IMR-90 (cell line): ENCODE data around the gene NHLH2. TPM values are rescaled to one million over a fixed set of nuclear protein-coding genes. Genes with fewer than 3 reads are reported as not detected.

ENCODE experiments used
- ATAC-seq: fragments of 200-7000 bp; cut with Tn5 transposase; 2 replicates; pipeline ENCODE4 v1.9.1; 2020; ENCODE audit warnings: low read depth, mild to moderate bottlenecking, moderate library complexity
- BruUV-seq: library from RNA; stranded (reverse); fragments of 400-500 nt; replicated peaks from 2 replicates; lab custom pipeline; 2021; lab: Mats Ljungman, UMichigan
- CTCF ChIA-PET: fragments of 300-600 bp; formaldehyde crosslinking; extraction: SDS; loops from one replicate; lab custom pipeline; 2021; ENCODE audit warnings: antibody characterized with exemption; lab: Yijun Ruan, JAX
- POLR2A ChIA-PET: fragments of 300-600 bp; sonication (Branson Sonifier 250); formaldehyde crosslinking; loops from one replicate; lab custom pipeline; 2022; ENCODE audit warnings: antibody characterized with exemption; ENCODE audit not compliant: unreplicated experiment; lab: Charles Lee
- DNase-seq: peaks from one replicate; pipeline ENCODE4 v3.0.0; 2013
- H2AFZ ChIP-seq: replicated peaks from 2 replicates; pipeline ENCODE3; 2013; ENCODE audit warnings: low read length, mild to moderate bottlenecking; ENCODE audit not compliant: poor library complexity
- H2AK5ac ChIP-seq: 2 replicates; pipeline ENCODE4 v1.6.1; 2013; ENCODE audit warnings: low read depth, low read length, inconsistent platforms
- H2AK9ac ChIP-seq: replicated peaks from 2 replicates; pipeline ENCODE3; 2013; ENCODE audit warnings: mild to moderate bottlenecking, low read depth, low read length, moderate library complexity; ENCODE audit not compliant: poor library complexity
- H2BK120ac ChIP-seq: 2 replicates; pipeline ENCODE4 v1.6.1; 2013; ENCODE audit warnings: low read depth, low read length, inconsistent platforms
- H2BK15ac ChIP-seq: 3 replicates; pipeline ENCODE4 v1.6.1; 2013; ENCODE audit warnings: low read depth, low read length, inconsistent platforms
- H2BK20ac ChIP-seq: 2 replicates; pipeline ENCODE4 v1.6.1; 2013; ENCODE audit warnings: low read depth, mild to moderate bottlenecking, inconsistent platforms, low read length, moderate library complexity
- H2BK5ac ChIP-seq: 2 replicates; pipeline ENCODE4 v1.6.1; 2013; ENCODE audit warnings: mild to moderate bottlenecking, low read depth, low read length, inconsistent platforms; ENCODE audit not compliant: poor library complexity, severe bottlenecking
- H3K14ac ChIP-seq: replicated peaks from 2 replicates; pipeline ENCODE4 v1.6.1; 2013; ENCODE audit warnings: low read depth, low read length, inconsistent platforms
- H3K18ac ChIP-seq: 2 replicates; pipeline ENCODE4 v1.6.1; 2013; ENCODE audit warnings: low read depth, low read length, control low read depth
- H3K23ac ChIP-seq: 2 replicates; pipeline ENCODE4 v1.6.1; 2013; ENCODE audit warnings: low read depth, low read length, inconsistent platforms
- H3K27ac ChIP-seq: 2 replicates; pipeline ENCODE4 v1.5.1; 2013; ENCODE audit warnings: mild to moderate bottlenecking, control low read depth, low read length; ENCODE audit not compliant: insufficient read depth
- H3K27me3 ChIP-seq: 2 replicates; pipeline ENCODE4 v1.6.1; 2013; ENCODE audit warnings: low read length; ENCODE audit not compliant: control insufficient read depth, insufficient read depth
- H3K36me3 ChIP-seq: 2 replicates; pipeline ENCODE4 v1.6.1; 2013; ENCODE audit warnings: low read length, mixed read lengths; ENCODE audit not compliant: control insufficient read depth, insufficient read depth
- H3K4ac ChIP-seq: 2 replicates; pipeline ENCODE4 v1.6.1; 2013; ENCODE audit warnings: low read depth, low read length, inconsistent platforms
- H3K4me1 ChIP-seq: 2 replicates; pipeline ENCODE4 v1.6.1; 2013; ENCODE audit warnings: low read length, mixed read lengths; ENCODE audit not compliant: control insufficient read depth, insufficient read depth
- H3K4me2 ChIP-seq: 2 replicates; pipeline ENCODE4 v1.6.1; 2013; ENCODE audit warnings: low read depth, mild to moderate bottlenecking, control low read depth, low read length, moderate library complexity
- H3K4me3 ChIP-seq: 2 replicates; pipeline ENCODE4 v1.5.1; 2013; ENCODE audit warnings: low read depth, mild to moderate bottlenecking, control low read depth, low read length, moderate library complexity; ENCODE audit not compliant: insufficient read depth
- H3K56ac ChIP-seq: 2 replicates; pipeline ENCODE4 v1.6.1; 2013; ENCODE audit warnings: low read length, inconsistent platforms; ENCODE audit not compliant: insufficient read depth; ENCODE audit errors: extremely low read depth
- H3K79me1 ChIP-seq, 2 experiments: 2 replicates each; pipeline ENCODE4 v1.6.1; 2013; ENCODE audit warnings: low read length in 2 of 2, inconsistent platforms in 1 of 2, low read depth in 1 of 2
- H3K9ac ChIP-seq: 2 replicates; pipeline ENCODE4 v1.6.1; 2013; ENCODE audit warnings: low read depth, low read length, control low read depth
- H3K9me1 ChIP-seq: 2 replicates; pipeline ENCODE4 v1.6.1; 2013; ENCODE audit warnings: low read length, inconsistent platforms; ENCODE audit not compliant: insufficient read depth
- H3K9me3 ChIP-seq: 2 replicates; pipeline ENCODE4 v1.6.1; 2013; ENCODE audit warnings: low read length; ENCODE audit not compliant: control insufficient read depth, insufficient read depth
- H4K20me1 ChIP-seq: 2 replicates; pipeline ENCODE4 v1.6.1; 2013; ENCODE audit warnings: low read length, inconsistent platforms; ENCODE audit not compliant: insufficient read depth
- H4K5ac ChIP-seq: 2 replicates; pipeline ENCODE4 v1.6.1; 2013; ENCODE audit warnings: mild to moderate bottlenecking, low read depth, low read length, control low read depth
- H4K8ac ChIP-seq, 2 experiments: 2 replicates each; pipeline ENCODE4 v1.6.1; 2013; ENCODE audit warnings: low read depth in 2 of 2, low read length in 2 of 2, control low read depth in 1 of 2, inconsistent platforms in 1 of 2
- H4K91ac ChIP-seq: 2 replicates; pipeline ENCODE4 v1.6.1; 2013; ENCODE audit warnings: low read depth, low read length, inconsistent platforms; ENCODE audit not compliant: insufficient read depth
- NFE2L2 ChIP-seq: fragments of 150-350 bp; IDR thresholded peaks from 2 replicates; pipeline ENCODE4 v1.6.1; 2016; ENCODE audit warnings: low read depth, mild to moderate bottlenecking, low read length
- RFX5 ChIP-seq: IDR thresholded peaks from 2 replicates; pipeline ENCODE4 v1.8.0; 2012; ENCODE audit warnings: low read depth, mild to moderate bottlenecking, low read length, moderate library complexity
- WGBS, 2 experiments: methylation state at CpG; one replicate each; pipeline versions ENCODE4 v1.1.5 to v1.1.7; 2013; ENCODE audit warnings: missing lambda C conversion rate in 2 of 2; ENCODE audit not compliant: insufficient read length in 1 of 2; ENCODE audit errors: extremely low coverage in 2 of 2; 5-methylcytosine and 5-hydroxymethylcytosine counted together
- dilution Hi-C: fragments of 300-500 bp; cut with HindIII; formaldehyde crosslinking; loops from one replicate; pipeline ENCODE4 v1.14.3; 2018; ENCODE audit warnings: low sequenced_read_pairs; ENCODE audit not compliant: unreplicated experiment
- in situ Hi-C: fragments of 300-500 bp; cut with MboI; formaldehyde crosslinking; loops from 3 replicates; pipeline ENCODE4 v1.14.3; 2019; ENCODE audit warnings: low sequenced_read_pairs, inconsistent platforms, mixed read lengths
- intact Hi-C: fragments of 100-400 bp; cut with micrococcal nuclease; formaldehyde crosslinking; loops from 2 replicates; pipeline ENCODE4 v1.10.0; 2022
- polyA plus RNA-seq, 3 experiments: library from polyadenylated mRNA; depleted of rRNA; stranded (reverse); fragments of >200 nt; gene quantifications; 2 replicates each; pipeline ENCODE4 v1.2.3, GENCODE V29; 2012; ENCODE audit warnings: low replicate concordance in 1 of 3
- total RNA-seq: library from RNA; depleted of rRNA; stranded (reverse); fragments of >200 nt; gene quantifications from 2 replicates; pipeline ENCODE4 v1.2.3, GENCODE V29; 2012

Gene NHLH2
- total and polyA plus RNA-seq, 2 of the 4 experiments (the other 2 are of a cell fraction) = not detected

- Histone ChIP-seq H2BK120ac (no peak overlapping the region), H3K4me3 (no peak overlapping the region), H4K5ac (no peak overlapping the region), H3K9me3 (no peaks in the 10 kb centered on the region), H3K18ac (no peak overlapping the region), H4K8ac (no peak overlapping the region), H3K9me1 (no peaks in the 10 kb centered on the region), H4K91ac (no peak overlapping the region), H3K4me2 (no peak overlapping the region), H3K79me1 (no peaks in the 10 kb centered on the region), H2AK9ac (no peak overlapping the region), H3K56ac (no peak overlapping the region), H3K36me3 (no peaks in the 10 kb centered on the region), H3K4me1 (no peaks in the 10 kb centered on the region), H2BK5ac (no peak overlapping the region), H2BK20ac (no peak overlapping the region), H2AFZ (no peak overlapping the region), H4K20me1 (no peaks in the 10 kb centered on the region), H3K14ac (no peak overlapping the region), H3K27ac (no peak overlapping the region), H3K4ac (no peak overlapping the region), H3K27me3 (peaks cover 10% of the 10 kb centered on the region), H3K9ac (no peak overlapping the region), H3K23ac (no peak overlapping the region), H2AK5ac (no peak overlapping the region), H2BK15ac (no peak overlapping the region)
- WGBS, 2 experiments = no CpG with 5 or more reads among the region's 6 CpGs
- no peak for DNase-seq
- TF ChIP-seq NFE2L2 = no peak
- TF ChIP-seq RFX5 = no peak
- in situ Hi-C loops (no loop called here), dilution Hi-C loops (no loop called here), intact Hi-C loops (no loop called here)
- no peak for ATAC-seq
- CTCF ChIA-PET = no interaction called here
- BruUV-seq = no TSS peak
- POLR2A ChIA-PET = no interaction called here
These were observed 44.9 kb downstream of the NHLH2 start for GRCh38 chr1:115796036-115796435.
